HFF-Myc (cell line): ENCODE measurements around the gene POU2F3.
A peak's percentile ranks its signal among the peaks of the same experiment; 100 is the strongest.

Source experiments
- DNase-seq: peaks from one replicate; pipeline ENCODE4 v3.0.0-alpha.2; 2011; ENCODE audit warnings: low read depth; ENCODE audit errors: extremely low read depth
- H3K4me3 ChIP-seq: replicated peaks from 2 replicates; pipeline ENCODE4 v1.5.1; 2011; ENCODE audit warnings: low read depth, mild to moderate bottlenecking, control low read depth, low read length
- TF ChIP-seq, protein P1 (sequence below): IDR thresholded peaks from 2 replicates; pipeline ENCODE4 v1.5.1; 2012; ENCODE audit warnings: mild to moderate bottlenecking, low read depth, low read length, control low read depth; ENCODE audit errors: missing control alignments

The POU2F3 gene

GRCh38 chr11:120327311-120327710, 87.4 kb downstream of the POU2F3 start:
- TF ChIP-seq, protein P1, sequence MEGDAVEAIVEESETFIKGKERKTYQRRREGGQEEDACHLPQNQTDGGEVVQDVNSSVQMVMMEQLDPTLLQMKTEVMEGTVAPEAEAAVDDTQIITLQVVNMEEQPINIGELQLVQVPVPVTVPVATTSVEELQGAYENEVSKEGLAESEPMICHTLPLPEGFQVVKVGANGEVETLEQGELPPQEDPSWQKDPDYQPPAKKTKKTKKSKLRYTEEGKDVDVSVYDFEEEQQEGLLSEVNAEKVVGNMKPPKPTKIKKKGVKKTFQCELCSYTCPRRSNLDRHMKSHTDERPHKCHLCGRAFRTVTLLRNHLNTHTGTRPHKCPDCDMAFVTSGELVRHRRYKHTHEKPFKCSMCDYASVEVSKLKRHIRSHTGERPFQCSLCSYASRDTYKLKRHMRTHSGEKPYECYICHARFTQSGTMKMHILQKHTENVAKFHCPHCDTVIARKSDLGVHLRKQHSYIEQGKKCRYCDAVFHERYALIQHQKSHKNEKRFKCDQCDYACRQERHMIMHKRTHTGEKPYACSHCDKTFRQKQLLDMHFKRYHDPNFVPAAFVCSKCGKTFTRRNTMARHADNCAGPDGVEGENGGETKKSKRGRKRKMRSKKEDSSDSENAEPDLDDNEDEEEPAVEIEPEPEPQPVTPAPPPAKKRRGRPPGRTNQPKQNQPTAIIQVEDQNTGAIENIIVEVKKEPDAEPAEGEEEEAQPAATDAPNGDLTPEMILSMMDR, result no peak
- no peak overlapping the region for H3K4me3 ChIP-seq
- DNase-seq, result no peak

DNA sequence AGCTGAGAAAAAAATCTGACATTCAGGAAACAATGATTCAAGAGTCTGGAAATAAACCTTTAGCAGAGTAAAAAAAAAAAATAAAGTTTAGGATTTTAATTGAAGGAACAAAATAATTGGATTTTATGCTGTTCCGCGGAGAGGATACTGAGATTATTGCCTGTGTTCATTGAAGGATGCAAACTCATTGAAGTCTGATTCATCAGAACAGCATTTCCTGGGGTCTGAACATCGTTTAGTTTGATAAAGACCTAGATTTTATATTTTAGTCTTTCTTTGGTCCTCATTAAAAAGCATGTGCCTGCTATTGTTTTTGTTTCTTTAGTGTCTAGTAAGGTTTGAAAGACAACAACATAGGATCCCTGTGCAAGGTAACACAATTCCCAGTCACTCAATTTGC, 89.6 kb downstream of the POU2F3 start:
- no peak for DNase-seq
- H3K4me3 ChIP-seq, result no peak overlapping the region
- TF ChIP-seq, protein P1, result no peak

GRCh38 chr11:120330045-120330444, 90.1 kb downstream of the POU2F3 start:
- TF ChIP-seq, protein P1, result no peak
- H3K4me3 ChIP-seq, result no peak overlapping the region
- DNase-seq, result no peak

- H3K4me3 ChIP-seq, result no peak overlapping the region
- peak; percentile 69 for DNase-seq
- TF ChIP-seq, protein P1, result no peak
Observed at GRCh38 chr11:120331301-120331996, 91.5 kb downstream of the POU2F3 start.

GRCh38 chr11:120332822-120333716, 93.1 kb downstream of the POU2F3 start:
- TF ChIP-seq, protein P1, result no peak
- H3K4me3 ChIP-seq, result no peak overlapping the region

DNA sequence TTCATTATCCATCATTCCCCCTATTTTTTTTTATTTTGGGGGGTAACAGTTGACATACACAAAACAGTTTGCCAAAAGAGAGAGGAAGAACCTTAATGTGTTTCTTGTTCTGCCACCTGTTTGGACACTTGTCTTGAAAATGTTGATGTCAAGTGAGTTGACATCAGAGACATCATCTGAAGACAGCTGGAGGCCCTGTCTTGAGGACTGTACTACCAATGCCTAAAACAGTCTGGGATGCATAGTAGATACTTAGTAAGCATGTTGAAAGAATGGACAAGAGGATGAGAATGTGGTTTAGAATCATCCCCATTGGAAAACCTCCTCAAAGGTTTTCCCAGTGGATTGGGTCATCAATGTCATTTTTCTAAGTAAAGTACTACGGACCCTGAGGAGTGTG, 93.9 kb downstream of the POU2F3 start:
- no peak overlapping the region for H3K4me3 ChIP-seq
- TF ChIP-seq, protein P1, result no peak
- no peak for DNase-seq

More at GRCh38 chr11:120332822-120333716, 93.1 kb downstream of the POU2F3 start:
- no peak for DNase-seq
